Measurements from ENCODE around the gene CENPO.

DNA sequence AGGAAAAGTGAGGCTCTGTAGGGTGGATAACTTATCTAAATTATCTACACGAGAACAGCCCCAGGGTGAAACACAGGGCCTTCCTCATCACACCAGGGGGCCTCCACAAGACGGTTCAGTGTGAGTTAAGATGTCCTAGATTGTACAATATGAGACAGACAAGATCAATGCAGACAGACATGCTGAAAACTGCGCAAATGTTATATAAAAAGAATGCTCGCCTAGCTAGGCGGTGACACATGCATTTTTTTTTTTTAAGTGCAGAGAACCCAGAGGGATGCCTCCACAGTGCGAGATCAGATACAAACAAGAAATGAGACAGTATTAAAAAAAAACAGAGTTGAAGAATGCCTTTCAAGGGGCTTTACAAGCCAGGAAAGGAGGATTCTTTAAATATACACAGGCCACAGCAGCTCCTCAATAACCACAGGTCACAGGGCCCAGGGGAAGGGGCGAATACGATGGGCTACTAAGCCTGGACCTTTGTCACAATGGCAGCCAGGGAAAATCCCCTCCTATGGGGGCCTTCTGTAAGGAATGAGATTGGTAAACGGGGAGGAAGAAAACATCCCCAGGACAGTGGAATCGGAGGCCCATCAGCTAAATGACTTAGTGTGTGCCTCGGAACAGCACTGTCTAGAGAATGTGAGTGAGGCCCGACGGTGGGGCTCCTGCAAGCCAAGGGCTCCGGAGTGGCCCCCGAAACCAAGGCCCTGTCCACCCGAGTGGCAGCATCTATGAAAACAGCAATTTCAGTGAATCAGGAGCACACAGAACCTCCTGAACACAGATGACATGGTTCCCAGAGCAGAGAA is 77.9 kb downstream of the CENPO start:
- TF ChIP-seq, protein P1, sequence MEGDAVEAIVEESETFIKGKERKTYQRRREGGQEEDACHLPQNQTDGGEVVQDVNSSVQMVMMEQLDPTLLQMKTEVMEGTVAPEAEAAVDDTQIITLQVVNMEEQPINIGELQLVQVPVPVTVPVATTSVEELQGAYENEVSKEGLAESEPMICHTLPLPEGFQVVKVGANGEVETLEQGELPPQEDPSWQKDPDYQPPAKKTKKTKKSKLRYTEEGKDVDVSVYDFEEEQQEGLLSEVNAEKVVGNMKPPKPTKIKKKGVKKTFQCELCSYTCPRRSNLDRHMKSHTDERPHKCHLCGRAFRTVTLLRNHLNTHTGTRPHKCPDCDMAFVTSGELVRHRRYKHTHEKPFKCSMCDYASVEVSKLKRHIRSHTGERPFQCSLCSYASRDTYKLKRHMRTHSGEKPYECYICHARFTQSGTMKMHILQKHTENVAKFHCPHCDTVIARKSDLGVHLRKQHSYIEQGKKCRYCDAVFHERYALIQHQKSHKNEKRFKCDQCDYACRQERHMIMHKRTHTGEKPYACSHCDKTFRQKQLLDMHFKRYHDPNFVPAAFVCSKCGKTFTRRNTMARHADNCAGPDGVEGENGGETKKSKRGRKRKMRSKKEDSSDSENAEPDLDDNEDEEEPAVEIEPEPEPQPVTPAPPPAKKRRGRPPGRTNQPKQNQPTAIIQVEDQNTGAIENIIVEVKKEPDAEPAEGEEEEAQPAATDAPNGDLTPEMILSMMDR (IDR thresholded peaks at IDR 0.05): no peak
- TF ChIP-seq POLR2A (IDR thresholded peaks at IDR 0.05): no peak

Data from thyroid gland (tissue), 4 donors.